NOMO-1 treated with DMSO at 0.1 percent for 48 hours (cell line): ENCODE data around the gene ANKMY2.

Source experiments
- DNase-seq: peaks from one replicate; lab custom pipeline; 2025; ENCODE audit not compliant: unreplicated experiment; lab: John Stamatoyannopoulos, UW

Gene ANKMY2

DNA sequence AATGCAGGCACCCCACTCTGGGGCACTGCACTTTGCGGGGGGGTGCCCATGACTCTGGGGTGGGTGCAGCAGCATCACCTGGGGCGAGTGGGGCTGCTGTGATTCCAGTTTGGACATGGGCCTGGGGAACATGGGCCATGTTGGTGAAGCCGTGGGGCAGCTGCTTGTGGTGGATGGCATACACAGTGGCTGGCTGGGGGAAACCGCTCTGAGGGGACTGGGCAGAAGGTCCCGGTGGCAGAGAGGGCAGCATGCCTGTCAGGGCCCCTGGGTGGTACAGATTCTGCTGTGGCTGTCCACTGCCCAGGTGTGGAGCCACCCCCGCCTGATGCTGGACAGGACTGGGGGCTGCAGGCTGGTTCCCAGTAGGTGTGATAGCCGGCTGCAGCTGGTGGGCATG is 61.7 kb downstream of the ANKMY2 start:
- DNase-seq, result no peak

DNA sequence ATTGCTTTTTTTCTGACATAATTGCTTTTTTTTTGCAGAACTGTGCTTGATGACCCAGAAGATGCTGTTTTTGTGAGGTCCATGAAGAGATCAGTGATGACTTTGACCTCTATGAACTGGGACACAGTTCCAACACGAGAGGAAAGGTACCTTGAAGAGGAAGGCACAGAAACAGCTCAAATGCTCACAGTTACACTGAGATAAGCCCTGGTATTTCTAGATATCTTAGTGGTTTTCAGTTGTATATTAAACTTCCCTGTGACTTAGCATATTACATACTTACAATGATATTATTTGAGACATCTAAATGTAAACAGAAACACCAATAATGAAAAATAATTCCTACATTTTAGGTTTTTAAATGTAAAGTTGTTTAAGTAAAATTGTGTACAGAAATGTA is 64.3 kb downstream of the ANKMY2 start:
- DNase-seq, result no peak

DNA sequence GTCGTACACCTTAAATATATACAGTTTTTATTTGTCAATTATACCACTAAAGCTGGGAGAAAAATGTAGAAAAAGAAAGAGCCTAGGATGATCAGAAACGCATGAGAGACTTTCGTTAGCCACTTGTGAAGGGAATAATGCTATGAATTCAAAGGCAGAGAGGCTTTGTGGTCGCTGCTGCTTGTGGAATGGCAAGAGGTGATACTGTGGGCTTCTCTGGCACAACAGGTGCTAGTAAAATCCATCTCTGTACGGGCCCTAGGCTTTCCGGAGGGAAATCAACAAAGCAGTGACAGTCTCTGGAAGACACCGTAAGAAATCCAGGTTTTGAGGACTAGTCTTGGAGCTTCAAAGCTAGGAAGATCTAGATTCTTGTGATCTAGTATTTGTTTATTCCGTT is 66.3 kb downstream of the ANKMY2 start:
- DNase-seq, result no peak

DNA sequence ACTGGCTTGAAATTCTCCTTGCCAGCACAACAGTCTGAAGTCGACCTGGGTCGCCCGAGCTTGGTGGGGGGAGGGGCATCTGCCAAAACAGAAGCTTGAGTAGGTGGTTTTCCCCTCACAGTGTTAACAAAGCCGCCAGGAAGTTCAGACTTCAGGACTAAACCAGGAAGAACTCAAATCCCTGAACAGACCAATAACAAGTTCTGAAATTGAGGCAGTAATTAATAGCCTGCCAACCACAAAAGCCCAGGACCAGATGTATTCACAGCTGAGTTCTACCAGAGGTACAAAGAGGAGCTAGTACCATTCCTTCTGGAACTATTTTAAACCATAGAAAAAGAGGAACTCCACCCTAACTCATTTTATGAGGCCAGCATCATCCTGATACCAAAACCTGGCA is 73.6 kb downstream of the ANKMY2 start:
- DNase-seq, result no peak

DNA sequence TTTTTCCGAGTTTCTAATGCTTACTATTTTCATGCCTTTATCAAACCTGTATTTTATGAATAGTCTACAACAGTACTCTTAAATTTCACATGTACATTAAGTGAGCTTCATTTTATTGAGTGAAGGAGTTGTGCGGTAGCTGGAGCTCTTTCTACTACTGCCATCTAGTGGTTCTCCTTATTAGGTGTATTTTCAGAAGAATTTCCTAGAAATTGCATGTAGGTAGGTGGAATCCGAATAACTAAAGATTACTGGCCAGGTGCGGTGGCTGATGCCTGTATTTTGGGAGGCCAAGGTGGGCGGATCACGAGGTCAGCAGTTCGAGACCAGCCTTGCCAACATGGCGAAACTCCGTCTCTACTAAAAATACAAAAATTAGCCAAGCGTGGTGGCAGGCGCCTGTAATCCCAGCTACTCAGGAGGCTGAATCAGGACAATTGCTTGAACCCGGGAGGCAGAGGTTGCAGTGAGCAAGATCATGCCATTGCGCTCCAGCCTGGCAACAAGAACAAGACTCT is 80.6 kb downstream of the ANKMY2 start:
- DNase-seq, result peak; percentile 45

DNA sequence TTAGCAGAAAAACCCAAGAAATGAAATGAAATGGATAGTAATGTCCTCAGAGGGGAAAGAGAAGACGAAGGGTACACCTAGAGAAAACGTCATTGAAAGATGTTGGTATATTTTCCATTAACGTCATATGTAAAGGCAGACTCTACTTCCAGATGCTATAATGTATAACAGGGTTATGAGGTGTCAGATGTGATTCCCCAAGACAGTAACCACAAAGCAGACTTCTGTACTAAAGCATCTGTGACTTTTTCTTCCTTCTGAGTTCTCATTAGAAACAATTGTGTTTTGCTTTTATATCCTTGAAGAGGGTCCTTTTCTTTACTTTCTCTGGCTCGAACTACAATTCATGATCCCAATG is 81.6 kb downstream of the ANKMY2 start:
- DNase-seq, result no peak

DNA sequence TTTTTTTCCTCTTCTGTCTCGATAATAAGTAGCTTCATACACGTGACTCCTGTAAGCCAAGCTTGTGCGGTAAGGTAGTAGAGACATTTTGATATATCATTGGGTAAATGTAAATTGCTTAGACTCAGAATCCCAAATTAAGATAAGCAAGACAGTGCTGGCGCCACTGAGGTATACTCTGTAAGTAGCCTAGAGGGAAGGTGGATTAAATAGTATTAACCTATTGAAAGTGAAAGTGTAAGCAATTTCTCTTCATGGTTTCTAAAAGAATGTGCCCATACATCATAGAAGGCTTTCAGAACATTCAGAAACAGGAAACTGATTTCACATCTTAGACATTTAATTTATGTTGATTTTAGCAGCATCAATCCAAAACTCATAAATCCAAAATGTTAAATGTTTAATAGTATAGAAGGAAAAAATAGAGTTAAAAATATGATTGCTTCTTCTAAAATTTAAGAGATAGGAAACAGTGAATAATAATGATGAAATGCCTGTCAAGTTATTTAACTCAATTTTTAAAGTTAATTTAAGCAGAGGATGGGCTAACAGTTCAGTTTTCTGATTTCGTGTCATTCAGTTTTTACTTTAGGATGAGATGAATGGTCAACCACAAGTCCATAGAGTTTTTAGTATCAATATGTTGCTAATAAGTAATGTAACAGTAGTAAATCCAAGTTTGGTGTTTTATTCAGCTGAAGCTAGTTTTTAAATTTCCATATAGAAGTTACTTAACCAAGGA is 82.1 kb downstream of the ANKMY2 start:
- peak; percentile 58 for DNase-seq

DNA sequence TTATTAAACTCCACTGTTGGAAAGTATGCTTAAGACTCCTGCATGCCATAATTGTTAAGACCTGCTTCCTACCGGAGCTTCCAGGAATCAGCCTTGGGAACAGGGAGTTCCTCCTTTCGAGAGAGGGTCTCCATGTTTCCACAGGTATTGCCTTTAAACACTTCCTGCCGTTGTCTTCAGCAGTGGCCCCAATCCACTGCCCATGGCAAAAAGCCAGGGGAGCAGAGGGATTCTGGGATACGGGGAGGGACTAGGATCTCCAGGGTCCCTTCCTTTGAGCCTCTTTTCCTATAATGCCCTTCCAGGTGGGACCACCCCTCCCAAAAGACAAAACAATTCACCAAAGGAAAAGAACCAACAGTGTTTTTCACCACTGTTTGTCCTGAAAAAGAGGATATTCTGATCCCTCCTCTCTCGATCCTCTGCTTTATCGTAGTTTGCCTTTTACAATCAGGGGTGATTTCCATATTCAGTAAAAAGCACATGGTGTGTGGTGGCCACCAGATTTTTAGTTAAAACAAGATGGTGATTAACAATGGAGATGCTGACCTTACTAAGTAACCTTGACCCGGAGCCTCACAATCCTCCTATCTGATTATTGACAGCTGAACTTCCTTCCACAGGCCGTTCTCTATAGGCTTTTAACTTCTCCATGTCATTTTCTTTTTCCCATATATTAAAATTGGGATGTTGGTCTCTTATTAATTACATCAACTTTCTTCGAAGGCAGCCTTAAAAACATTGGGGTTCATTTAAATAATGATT is 82.9 kb downstream of the ANKMY2 start:
- DNase-seq, result no peak

DNA sequence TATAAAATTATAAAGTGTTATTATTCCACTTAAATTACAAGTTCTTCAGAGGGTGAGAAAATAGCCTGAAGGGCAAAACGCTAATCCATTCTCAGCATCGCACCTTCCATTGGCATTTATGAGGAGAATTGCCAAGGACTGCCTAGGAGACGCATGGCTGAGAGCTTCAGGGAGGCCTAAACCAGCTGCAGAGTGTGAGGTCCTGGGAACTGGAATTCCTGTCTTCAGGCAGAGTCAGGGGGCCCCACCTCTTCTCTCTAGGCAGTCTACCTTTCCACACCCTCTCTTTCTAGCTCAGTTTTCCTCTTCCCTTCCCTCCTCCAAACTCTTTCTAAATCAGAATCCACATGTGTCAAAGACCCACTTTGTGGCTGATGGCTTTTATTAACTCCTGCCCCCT is 83.6 kb downstream of the ANKMY2 start:
- DNase-seq, result no peak

DNA sequence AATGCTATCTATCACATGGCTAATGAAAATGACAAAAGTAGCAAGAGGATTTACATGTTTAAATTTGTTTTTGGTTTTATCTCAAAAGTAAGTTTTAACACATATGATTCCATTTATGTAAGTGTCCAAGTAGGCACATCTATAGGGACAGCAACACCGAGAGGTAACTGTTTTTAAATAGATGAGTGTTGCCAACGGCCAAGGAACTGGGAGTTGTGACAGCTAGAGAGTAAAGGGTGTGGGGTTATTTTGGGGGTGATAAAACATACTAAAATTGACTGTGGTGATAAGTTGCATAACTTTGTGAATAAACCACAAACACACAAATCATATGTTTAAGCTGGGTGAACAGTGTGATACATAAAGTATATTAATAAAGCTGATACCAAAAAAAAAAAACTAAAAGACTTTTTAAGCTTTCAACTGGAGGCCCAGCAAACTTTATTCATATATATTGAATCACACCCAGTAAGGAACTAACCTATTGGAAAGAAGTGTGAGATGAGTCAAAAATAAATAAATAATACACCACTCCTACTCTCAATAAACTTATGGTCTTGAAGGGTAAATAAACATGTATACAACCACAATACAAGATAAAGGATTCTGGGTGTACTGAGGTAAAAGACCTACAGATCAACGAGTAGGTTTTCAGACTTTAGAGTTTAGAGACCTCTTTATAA is 85.9 kb downstream of the ANKMY2 start:
- peak; percentile 27 for DNase-seq

DNA sequence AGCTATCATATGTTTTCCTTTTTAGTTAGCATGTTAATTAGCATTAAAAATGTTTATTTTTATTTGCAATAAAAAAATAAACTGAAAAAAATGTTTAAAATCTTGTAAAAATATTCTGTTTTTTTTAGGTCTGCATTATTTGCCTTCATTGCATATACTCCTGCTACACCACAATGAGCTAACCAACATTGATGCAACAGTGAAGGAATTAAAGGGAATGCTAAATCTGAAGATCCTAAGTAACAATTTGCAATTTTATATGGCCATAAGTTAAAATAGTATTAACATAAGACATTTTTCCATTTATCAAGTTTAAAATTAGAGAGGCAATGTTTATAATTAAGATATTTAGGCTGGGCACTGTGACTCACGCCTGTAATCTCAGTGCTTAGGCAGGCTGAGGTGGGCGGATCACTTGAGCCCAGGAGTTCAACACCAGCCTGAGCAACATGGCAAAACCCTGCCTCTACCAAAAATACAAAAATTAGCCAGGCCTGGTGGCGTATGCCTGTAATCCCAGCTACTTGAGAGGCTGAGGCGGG is 86.7 kb downstream of the ANKMY2 start:
- no peak for DNase-seq

DNA sequence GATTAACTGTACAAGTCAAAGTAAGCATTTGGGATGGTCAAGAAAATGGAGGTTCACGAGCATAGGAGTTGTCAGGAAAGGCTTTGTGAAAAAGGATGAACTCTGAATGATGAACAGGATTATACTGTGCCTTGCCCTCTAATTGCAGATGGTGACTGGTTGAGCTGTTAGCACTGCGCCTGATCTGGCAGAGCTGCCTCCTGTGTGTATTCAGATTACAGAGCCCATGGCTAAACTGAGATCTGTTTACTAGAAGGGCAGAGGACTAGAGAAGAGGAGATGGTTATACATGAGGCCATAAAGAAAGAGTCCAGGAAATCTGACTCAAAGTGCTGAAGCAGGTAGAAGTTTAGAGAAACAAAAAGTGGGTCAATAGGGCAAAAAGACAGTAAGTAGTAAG is 89.2 kb downstream of the ANKMY2 start:
- no peak for DNase-seq

DNA sequence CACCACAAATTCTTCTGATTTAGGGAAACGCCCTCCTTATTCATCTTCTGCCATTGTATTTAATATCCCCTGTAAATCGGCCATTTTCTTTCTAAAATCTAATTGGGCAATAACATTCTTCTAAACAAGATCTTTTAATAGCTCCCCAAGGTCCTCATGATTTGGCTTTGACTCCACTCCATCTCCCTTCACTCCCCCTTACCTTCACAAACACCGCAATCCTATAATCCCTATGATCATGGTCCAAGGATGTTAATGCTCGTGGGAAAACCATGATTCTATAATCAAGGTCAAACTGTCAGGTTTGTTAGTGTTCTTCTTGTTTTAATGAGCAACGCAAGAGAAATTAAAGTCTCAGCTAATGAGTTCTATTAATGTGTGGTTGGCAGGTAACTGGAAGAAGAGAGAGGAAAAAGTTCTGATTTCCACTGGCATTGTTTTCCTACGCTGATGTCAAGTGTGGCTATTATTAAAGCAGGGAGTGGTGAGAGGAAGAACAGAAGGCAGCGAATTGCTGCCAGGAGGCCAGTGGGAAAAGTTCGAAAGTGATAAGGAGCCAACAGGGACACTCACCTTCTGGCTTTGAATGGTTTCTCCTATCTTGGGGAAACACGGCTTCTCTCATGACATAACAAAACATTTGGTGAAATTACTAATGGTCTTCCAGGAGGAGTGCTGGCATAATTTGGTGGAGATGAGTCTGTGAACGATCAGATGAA is 90.9 kb downstream of the ANKMY2 start:
- DNase-seq, result no peak

DNA sequence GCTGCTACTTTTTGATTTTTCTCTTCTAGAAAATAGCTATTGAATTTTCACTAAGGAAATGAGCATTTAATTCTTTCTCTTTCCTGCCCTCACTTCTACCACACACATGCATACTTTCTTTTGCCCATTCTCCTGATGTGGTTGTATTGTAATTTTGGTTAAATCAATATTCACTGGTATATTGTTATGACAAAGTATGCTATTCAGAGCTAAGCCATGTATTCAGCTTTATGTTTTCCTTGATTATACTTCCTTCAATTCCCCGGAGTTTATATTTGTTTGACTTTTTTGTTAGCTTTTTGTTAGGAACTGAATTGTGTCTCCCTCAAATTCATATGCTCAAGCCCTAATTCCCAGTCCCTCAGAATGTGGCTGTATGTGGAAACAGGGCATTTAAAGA is 94.9 kb downstream of the ANKMY2 start:
- DNase-seq, result no peak
